DMS153 treated with DMSO at 0.1 percent for 48 hours (cell line): ENCODE results near the gene DENND1A.
A peak's percentile ranks its signal among the peaks of the same experiment; 100 is the strongest.

Source experiments
- DNase-seq: peaks from one replicate; lab custom pipeline; 2025; ENCODE audit not compliant: unreplicated experiment; lab: John Stamatoyannopoulos, UW

Gene DENND1A

DNA sequence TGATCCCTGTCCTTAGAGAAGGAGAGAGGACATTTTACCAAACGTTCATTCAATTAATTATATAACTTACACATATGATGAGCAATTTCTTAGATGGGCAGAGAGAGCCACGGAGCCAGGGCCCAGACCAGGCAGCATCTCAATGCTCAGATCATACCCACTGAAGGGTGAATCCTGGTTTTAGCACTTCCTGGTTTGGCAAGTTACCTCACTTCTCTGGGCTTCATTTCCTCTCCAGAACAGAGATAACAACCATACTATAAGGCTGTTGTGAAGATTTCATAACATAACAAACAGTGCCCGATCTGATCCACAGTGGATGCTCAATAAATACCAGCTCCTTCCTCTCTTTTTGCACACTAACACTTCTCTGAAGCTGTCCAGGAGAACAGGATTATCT, 271.1 kb downstream of the DENND1A start:
- no peak for DNase-seq

DNA sequence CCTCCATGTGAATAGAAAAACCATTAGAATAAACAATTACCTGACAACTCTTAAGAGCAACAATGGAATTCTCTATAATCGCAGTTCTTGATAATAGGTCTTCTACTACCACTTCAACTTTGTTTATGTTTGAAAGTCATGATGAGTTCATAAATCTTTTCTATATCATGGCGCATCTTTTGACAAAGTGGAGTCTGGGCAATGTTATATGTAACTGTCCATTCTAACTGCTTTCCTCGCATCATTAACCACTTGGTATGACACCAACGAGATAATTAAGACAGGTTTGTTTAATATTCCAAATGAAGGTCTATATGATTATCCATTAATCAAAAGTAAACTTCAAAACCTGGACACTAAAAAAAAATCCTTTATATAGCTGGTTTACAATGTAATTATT, 272.0 kb downstream of the DENND1A start:
- DNase-seq, result no peak

DNA sequence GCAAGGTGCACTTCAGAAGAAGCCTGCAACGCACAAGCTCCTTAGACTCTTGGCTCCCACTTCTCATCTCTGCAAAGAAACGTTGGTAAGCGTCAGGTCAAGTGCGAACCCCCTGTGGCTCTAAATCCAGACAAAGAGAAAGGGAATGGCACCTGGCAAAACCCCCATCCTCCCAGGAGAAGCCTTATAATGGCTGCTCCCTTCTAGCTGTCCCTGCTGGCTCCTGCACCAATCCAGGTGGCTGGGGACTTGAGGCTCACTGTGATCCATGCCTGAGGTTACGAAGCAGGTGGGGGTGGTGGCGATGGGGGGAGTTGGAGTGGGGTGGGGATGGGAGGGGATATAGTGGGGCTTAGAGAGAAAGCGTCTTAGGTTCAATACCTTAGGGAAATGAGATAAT, 272.8 kb downstream of the DENND1A start:
- no peak for DNase-seq

DNA sequence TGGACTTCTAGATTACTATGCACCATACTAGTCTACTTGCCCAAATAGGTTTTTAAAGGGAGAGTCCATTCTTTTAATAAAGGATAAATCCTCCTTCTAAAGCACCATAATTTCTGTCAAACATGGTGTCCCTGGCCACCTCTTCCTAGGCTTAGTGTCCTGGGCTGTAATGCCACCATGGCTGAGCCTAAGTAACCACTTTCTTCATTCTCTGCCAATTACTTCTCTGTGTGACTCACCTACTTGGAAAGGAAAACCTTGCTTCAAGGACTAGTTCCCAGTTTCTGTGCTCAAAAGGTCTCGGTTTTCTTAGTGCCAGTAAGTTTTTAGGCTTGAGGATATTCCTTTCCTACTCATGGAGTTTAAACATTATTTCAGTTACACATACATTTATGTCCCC, 273.4 kb downstream of the DENND1A start:
- DNase-seq, result no peak

DNA sequence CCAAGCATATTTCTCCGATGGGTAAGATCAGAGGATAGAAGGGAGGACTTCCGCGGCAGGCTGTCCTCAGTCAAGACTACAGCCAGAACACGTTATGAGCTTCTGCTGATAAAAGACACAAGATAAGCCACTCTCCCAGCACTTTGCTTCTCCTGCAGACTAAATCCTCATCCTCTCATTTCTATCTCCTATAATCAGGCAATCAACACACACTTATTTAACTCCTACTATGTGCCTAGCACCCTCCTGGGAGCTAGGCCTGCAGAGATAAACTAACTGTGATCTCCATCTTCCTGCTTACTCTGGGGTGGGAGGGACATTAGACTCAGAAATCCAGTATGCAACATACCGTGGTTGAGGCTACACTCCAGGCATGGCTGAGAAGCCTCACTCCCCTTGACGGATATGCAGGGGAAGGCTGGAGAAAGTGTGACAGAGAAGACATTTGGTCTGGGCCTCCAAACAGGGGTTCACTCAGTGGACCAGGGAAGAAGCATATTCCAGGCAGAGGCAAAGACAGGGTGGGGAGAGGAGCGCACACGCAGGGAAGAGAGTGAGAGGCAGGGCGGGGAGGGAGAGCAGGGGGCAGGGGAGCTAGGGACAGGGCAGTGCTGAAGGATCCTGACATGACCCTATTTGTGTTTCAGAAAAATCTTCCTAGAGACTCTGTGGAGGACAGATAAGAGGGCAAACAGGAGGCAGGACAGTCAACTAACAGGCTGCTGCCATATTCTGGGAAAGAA, 274.1 kb downstream of the DENND1A start:
- DNase-seq, result no peak

DNA sequence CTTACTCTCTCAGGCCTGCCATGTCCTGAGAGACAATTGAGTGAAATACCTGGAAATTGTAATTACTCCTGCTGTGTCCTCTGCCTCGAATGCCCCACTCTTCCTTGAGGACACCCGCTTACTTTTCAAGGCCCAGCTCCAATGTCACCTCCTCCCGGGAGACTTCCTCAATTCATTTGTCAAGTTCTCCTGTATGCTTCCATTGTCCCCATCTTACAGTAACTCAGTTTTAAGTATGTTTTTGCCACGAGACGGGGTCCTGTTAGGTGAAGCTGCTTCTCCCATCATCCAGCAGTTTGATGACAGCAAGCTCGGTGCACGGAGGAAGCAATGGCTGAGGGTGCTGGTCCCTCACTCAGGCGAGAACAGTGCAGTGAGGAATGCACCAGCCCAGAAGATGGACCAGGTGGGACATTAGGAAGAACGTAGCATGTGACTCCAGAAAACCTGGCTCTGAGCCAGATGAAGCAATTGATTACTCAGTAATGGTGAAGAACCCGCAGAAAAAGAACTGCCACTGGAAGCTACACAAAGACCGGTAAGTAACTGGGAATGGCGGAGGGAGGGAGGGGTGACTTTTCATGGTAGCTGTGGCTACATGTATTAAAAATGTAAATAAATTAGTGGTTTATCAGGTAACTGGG, 274.8 kb downstream of the DENND1A start:
- no peak for DNase-seq

DNA sequence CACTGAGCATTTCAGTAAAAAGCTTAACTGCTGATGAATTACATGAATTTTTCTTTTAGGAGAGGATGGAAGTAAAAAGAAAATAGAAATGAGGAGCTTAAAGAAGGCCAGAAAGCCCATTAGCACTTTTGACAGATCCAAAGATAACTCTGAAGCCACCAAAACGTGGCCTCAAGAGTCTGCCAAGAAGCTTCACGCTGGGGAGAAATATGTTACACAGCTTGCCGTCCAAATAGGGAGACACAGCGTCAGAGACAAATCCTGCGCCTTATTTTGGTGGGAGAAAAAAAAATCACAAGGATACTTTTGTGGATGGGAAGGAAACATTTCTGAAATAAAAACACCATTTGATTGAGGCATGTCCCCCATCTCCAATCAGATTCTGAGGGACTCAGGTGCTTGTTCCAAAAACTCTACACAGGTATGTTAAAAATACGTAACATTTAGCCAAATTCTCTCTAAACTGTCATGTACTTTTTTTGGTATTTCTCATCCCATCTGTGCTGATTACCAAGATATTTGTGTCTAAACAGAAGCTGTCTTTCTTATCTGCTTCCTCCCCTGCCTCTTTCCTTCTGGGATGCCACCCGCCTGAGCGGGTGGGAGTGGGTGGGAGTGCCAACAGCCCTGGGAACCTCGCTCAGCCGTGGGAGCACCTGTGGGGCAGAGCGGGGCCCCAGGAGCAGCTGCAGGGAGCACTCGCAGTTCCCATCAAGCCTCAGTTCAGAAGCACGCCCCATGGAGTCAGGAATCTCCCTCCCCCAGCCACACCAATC, 275.5 kb downstream of the DENND1A start:
- no peak for DNase-seq

DNA sequence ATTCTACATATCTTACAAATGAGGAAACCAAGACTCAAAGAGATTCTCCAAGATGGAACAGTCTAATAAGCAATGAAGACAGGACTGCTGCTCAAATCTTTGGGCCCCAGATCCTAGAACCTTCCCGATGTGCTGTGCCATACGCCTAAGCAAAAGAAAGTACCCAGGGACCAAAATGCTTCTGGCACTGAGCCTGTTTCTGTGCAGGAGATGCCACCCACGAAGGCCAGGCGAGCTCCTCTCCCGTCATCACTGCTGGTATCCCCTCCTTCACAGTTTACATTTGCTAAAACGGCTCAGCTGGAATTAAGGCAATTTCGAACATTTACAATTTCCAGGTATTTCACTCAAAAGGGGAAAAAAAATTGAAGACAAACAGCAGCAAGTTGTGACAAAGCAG, 277.5 kb downstream of the DENND1A start:
- DNase-seq, result no peak

DNA sequence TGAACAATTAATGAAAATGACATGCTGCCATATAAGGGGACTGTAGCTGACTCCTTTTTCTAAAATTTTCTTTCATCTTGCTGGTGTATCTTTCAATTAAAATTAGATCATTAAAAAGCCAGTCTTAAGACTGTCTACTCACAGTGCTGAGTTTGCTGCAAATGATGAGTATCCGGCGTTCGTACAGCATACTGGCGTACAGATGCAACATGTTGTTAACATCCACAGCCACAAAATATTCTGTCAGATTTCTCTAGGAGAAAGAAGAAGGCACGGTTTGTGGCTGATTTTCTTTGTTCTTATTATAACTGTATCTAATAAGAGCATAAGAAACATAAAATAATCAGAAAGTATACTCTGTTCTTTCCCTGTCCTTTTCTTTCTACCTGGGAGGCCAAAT, 278.1 kb downstream of the DENND1A start:
- DNase-seq, result no peak

DNA sequence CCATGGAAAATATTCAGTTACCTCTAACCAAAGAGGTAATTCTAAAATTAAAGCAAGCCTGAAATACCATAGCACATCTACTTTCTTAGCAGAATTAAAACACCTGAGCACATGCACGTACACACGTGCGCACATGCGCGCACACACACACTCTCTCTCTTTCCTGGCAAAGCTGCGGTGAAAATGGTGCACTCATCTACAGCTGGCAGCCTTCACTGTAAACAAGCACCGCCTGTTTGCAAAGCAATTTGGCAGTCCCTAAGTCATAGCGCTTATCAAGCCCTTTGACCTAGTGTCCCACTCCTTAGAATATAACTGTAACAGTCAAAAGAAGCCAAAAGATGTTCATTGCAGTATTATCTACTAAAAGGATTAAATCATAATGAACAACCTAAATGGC, 278.7 kb downstream of the DENND1A start:
- no peak for DNase-seq

DNA sequence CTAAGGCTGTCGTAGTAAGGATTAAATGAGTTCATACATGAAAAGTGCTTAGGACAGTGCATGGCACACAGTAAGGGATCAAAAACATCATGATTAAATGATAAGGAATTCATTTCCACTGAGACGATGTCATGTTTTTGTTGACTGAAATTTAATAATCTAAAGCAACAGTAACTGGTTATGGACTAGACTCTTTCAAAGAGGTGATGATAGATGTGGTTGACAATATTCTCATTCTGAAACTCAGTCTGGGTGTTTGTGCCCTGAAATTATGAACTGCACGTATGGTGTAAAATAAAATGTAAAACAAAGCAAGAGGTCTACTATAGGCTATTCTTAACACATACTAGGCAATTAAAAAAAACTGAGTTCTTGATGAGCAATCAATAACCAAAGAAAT, 280.0 kb downstream of the DENND1A start:
- no peak for DNase-seq

DNA sequence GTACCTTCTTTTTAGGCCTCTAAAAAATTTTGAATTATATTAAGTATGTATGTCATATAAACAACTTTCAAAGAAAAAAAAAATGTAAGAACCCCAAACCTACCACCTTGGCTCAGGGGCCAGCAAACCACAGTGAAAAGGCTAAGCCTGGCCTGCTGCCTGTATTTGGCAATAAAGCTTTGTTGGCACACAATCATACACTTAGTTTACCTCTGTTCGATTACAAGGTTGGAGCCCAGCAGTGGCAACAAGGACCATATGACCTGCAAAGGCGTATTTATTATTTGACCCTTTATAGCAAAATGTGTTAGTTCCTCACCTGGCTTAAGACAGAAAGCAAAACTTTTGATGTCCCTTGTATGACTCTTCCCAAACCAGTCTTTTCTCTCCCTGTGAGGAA, 282.8 kb downstream of the DENND1A start:
- DNase-seq, result no peak

DNA sequence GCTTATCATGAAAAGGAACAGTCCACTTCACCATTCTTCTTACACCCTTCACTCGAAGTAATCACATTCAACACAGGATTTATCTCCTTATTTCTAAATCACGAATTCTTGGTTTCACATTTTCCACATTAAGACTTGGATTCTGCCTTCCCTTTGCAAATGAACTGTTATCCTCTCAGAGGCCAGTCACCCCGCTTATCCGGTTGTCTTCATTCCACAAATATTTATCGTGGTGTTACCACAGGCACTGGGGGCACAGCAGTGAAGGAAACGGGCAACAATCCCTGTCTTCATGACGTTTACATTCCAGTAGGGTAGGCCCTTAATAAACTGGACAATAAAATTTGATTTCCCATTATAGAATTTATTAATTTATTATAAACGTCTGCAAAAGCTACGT, 284.2 kb downstream of the DENND1A start:
- no peak for DNase-seq

DNA sequence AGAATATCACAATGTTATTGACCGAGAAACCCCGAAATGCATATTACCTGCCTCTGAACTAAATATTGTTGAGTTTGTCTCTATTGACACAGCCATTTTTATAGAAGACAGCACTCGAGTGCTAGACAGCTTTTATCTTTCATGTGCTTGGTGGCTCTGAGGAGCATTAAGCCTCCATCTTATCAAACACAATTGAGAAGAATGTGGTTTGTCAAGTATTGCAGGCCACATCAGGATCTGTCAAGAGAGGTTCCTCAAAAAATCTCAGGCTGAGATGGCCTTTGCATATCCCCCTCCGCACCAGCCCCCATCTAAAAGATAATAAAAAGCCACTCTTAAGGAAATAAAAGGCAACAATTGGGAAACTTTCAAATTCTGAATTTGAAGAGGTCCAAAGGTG, 284.8 kb downstream of the DENND1A start:
- no peak for DNase-seq

DNA sequence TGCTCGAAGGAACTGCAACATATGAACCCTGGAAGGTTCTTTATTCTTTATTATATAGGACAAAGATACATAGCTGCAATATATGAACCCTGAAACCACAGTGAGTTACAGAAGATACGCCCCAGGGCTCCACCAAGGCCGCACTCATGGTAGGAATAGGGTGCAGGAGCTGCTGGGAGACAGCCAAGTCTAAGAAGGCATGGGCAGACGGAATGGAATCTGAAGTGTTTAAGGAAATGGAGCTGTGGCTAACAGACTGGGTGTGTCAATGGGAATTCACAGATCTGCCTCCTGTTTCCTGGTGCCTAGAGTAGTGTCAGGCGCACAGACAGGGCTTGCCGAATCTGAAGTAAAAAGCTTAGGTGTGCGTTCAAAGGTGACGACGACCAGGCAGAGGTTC, 286.4 kb downstream of the DENND1A start:
- DNase-seq, result peak; percentile 69

DNA sequence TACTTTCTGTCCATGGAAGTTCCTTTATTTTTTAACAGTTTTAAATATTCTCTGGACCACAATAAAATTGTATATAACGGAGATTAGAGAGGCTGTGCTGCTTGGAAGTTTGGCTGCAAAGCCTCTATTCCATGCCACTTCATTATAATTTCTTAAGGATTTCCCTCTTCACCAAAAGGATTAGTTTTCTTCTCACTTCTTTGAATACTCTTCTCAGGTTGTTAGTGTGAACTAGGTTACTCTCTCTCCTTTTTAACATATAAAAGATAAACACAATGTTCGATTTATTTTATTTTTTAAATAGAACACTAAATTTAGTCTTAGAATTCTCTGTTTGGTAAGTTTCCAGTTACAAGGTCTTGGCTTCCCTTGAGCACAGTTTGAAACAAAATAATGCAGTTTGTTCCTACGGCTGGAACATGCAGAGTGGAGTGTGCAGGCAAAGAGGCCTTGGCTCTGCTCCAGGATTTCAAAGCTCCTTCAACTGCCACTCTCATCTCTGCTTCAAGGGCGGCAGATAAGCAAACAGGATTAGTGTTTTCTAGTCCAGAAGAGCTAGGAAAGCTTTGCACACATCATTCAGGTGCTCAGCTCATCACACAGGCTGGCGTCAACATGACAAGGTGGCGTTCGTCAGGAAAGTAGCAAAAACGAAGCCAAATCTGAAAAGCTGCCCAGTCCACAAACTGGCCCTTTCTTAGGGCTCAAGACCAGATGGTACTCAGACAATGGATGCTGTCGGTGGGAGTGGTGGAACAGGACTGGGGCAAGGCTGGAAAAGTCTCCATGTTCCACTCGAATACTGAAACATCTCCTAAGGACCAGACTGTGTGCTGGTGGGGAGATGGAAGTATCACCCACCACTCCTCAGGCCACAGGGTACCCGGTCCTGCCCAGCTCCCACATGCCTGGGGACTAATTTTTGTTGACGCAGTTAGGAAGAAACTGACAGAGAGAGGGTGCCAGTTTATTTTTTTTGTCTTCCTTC, 287.3 kb downstream of the DENND1A start:
- peak; percentile 95 for DNase-seq

DNA sequence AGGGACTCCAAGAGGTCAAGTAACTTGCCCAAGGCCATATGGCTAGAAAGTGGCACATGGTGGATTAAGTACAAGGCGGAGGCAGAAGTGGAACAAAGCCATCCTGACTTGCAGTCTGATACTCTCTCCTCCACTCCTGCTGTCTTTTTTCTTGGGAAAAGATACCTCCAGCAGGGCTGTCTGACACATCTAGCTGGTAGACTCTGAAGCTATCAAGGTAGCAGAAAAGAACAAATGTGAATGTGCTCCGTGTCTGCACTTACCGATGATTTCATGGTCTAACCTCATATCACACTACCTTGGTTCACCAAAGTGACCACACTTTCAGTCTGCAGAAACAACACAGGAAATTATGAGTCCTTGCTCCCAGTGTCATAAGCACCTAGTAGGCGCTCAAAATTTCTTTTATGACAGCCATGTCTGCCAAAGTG, 289.1 kb downstream of the DENND1A start:
- no peak for DNase-seq

DNA sequence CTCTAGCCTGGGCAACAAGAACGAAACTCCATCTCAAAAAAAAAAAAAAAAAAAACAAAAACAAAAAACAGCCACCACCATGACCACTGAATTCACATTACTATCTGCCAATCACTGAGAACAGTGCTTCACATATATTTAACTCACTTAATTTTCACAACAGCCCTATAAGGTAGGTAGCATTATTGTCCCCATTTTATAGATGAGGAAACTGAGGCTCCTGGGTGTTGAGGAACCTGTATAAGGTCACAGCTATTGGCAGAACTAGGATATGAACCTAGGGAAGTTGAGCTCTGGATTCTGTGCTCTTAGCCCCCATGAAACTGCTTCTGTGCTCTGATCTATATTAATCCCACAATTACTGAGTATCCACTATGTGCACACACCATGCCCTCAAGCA, 290.2 kb downstream of the DENND1A start:
- no peak for DNase-seq

DNA sequence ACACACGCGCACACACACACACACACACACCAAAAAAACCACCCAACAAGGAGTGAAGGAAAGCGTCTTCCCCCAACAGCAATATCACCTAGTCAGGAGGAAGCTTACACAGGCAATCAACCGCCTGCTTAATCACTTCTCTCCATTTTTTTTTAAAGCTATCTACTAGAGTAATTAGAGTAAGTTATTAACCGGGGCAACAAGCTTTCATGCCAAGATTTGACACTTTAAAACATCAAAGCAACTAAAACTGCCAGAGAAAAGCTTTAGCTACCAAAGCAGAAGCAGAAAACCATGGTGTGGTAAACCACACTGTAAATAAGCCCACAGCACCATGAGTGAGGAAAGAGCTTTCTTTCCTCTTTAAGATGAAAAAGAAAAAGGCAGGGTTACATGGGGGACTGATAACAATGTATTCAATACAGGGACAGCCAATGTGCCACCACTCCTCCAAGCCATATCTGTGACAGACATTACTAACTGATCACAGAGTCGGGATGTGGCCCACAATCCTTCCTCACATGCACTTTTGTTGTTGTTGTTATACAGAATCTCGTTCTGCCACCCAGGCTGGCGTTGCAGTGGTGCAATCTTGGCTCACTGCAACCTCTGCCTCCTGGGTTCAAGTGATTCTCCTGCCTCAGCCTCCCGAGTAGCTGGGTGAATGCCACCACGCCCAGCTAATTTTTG, 291.8 kb downstream of the DENND1A start:
- DNase-seq, result no peak

DNA sequence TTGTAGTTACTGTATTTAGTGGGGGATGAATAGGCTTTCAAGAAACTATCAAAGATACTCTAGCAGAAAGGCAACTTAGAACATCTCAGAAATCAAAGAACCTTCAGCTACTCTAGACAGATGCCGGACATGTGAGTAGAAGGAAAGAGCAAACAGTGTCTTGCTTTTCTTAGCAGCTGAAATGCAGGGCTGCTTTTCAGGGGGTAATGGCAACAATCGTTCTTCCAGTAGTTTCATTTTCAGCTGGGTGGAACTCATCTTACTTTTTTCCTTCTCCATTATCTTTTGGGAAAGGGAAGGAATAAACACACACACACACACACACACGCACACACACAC, 292.4 kb downstream of the DENND1A start:
- no peak for DNase-seq
